ENCODE results near the gene SLC35A3. TPM values are rescaled to one million over a fixed set of nuclear protein-coding genes. Genes with fewer than 3 reads are reported as not detected.
A peak's percentile ranks its signal among the peaks of the same experiment; 100 is the strongest.

SLC35A3 gene
- total RNA-seq, 1 experiment from 2014 or later = 21.6 TPM

DNA sequence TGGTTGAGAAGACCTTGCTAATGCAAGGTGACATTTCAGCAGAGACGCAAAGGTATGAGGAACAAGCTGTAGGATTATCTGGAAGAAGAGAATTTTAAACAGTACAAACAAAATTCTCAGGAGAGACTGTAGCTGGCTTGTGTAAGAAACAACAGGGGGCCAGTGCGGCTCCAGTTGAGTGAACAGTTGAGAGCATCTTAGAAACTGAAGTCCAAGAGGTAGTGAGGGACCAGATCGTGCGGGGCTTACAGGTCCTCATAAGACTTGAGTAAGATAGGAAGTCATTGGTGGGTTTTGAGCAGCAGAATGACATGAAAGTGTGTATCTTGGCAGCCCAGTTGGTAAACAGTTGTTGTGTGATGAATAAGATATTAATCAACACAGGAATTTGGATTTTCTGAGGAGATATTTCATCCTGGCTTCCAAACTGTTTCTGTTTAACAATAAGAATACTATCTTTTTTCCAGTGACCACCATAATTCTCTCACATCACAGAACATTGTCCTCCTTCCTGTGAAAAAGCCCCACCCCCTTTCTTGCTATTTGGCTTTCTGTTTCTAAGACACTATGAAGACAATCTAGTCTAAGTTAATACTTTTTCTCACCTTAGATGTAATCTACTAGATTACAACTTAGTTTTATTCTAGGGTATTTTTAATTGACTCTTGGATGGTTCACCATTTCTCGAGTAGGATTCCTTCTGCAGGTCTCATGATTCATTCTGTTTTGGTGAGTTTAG, 100.6 kb downstream of the SLC35A3 start:
- Histone ChIP-seq H3K36me3 (ENCODE audit: control insufficient read depth in 1 of 2, insufficient read depth in 2 of 2, low read length in 2 of 2) (peaks cover 19 to 24% of the 10 kb centered on the region in 2 experiments; a peak in 3 of 4 replicates), H3K27me3 (ENCODE audit: insufficient read depth, low read length) (no peaks in the 10 kb centered on the region), H3K9me3 (ENCODE audit: control insufficient read depth in 1 of 2, insufficient read depth in 1 of 2, low read depth in 1 of 2, low read length in 2 of 2) (no peaks in the 10 kb centered on the region), H3K4me3 (replicated peaks in 1 of 2; ENCODE audit: low read depth in 1 of 2, low read length in 2 of 2) (no peak overlapping the region), H3K79me2 (ENCODE audit: insufficient read depth, low read length) (peaks cover 14% of the 10 kb centered on the region), H2AFZ (ENCODE audit: low read depth, low read length, poor library complexity, severe bottlenecking) (no peak overlapping the region), H4K20me1 (ENCODE audit: insufficient read depth) (no peaks in the 10 kb centered on the region), H3K9ac (ENCODE audit: low read length) (no peak overlapping the region), H3K4me2 (ENCODE audit: low read length) (no peak overlapping the region), H3K9me2 (ENCODE audit: insufficient read depth) (no peaks in the 10 kb centered on the region), H3K4me1 (ENCODE audit: control insufficient read depth in 1 of 2, insufficient read depth in 2 of 2, low read length in 2 of 2) (peaks cover 0 to 2% of the 10 kb centered on the region in 2 experiments; a peak in 1 of 4 replicates), H3K27ac (ENCODE audit: low read depth, low read length) (no peak overlapping the region)
- ChIA-PET RAD21 (ENCODE audit: low non-redundant PET in 1 of 2, low total read pairs in 2 of 2, uncharacterized antibody in 2 of 2, unreplicated experiment in 2 of 2) (no interaction called here), POLR2A (no interaction called here), CTCF (no interaction called here)
- DNase-seq (ENCODE audit: low read depth, low spot score) (no peak), ATAC-seq (no peak)
- intact Hi-C loops (cut with micrococcal nuclease) = no loop called here
- TSS peak; percentile 10 for BruUV-seq (replicated peaks)
- TF ChIP-seq POLR2A (IDR thresholded peaks at IDR 0.05; ENCODE audit: borderline replicate concordance, extremely low read depth, insufficient read depth, insufficient read length) (no peak), ELF1 (IDR thresholded peaks at IDR 0.05; ENCODE audit: borderline replicate concordance, low read depth) (no peak), RAD21 (IDR thresholded peaks at IDR 0.05; ENCODE audit: low read depth) (no peak), TCF7L2 (IDR thresholded peaks at IDR 0.05; ENCODE audit: borderline replicate concordance, extremely low read depth, insufficient read depth, insufficient read length) (no peak), POLR2AphosphoS5 (IDR thresholded peaks at IDR 0.05; ENCODE audit: low read depth, low read length) (no peak), SP1 (IDR thresholded peaks at IDR 0.05; ENCODE audit: low read depth) (no peak), SIN3A (IDR thresholded peaks at IDR 0.05; ENCODE audit: low read depth) (no peak), EZH2 (IDR thresholded peaks at IDR 0.05) (no peak), SRF (IDR thresholded peaks at IDR 0.05; ENCODE audit: low read depth) (no peak), YY1 (IDR thresholded peaks at IDR 0.05; ENCODE audit: extremely low read depth, insufficient replicate concordance, low read depth, low read length) (no peak), EZH2phosphoT487 (IDR thresholded peaks at IDR 0.05; ENCODE audit: borderline replicate concordance) (no peak), EGR1 (IDR thresholded peaks at IDR 0.05; ENCODE audit: low read depth) (no peak), CBX3 (IDR thresholded peaks at IDR 0.05; ENCODE audit: low read depth) (no peak), CEBPB (IDR thresholded peaks at IDR 0.05; ENCODE audit: low read depth) (no peak), ZFX (IDR thresholded peaks at IDR 0.05) (no peak), ZNF274 (IDR thresholded peaks at IDR 0.05; ENCODE audit: low read depth, low read length) (no peak)
- TF ChIP-seq, protein P1, sequence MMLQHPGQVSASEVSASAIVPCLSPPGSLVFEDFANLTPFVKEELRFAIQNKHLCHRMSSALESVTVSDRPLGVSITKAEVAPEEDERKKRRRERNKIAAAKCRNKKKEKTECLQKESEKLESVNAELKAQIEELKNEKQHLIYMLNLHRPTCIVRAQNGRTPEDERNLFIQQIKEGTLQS (IDR thresholded peaks at IDR 0.05) = no peak
- TF ChIP-seq, protein P2, sequence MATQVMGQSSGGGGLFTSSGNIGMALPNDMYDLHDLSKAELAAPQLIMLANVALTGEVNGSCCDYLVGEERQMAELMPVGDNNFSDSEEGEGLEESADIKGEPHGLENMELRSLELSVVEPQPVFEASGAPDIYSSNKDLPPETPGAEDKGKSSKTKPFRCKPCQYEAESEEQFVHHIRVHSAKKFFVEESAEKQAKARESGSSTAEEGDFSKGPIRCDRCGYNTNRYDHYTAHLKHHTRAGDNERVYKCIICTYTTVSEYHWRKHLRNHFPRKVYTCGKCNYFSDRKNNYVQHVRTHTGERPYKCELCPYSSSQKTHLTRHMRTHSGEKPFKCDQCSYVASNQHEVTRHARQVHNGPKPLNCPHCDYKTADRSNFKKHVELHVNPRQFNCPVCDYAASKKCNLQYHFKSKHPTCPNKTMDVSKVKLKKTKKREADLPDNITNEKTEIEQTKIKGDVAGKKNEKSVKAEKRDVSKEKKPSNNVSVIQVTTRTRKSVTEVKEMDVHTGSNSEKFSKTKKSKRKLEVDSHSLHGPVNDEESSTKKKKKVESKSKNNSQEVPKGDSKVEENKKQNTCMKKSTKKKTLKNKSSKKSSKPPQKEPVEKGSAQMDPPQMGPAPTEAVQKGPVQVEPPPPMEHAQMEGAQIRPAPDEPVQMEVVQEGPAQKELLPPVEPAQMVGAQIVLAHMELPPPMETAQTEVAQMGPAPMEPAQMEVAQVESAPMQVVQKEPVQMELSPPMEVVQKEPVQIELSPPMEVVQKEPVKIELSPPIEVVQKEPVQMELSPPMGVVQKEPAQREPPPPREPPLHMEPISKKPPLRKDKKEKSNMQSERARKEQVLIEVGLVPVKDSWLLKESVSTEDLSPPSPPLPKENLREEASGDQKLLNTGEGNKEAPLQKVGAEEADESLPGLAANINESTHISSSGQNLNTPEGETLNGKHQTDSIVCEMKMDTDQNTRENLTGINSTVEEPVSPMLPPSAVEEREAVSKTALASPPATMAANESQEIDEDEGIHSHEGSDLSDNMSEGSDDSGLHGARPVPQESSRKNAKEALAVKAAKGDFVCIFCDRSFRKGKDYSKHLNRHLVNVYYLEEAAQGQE (IDR thresholded peaks at IDR 0.05; ENCODE audit: low read depth) = no peak
- TF ChIP-seq, protein P3, sequence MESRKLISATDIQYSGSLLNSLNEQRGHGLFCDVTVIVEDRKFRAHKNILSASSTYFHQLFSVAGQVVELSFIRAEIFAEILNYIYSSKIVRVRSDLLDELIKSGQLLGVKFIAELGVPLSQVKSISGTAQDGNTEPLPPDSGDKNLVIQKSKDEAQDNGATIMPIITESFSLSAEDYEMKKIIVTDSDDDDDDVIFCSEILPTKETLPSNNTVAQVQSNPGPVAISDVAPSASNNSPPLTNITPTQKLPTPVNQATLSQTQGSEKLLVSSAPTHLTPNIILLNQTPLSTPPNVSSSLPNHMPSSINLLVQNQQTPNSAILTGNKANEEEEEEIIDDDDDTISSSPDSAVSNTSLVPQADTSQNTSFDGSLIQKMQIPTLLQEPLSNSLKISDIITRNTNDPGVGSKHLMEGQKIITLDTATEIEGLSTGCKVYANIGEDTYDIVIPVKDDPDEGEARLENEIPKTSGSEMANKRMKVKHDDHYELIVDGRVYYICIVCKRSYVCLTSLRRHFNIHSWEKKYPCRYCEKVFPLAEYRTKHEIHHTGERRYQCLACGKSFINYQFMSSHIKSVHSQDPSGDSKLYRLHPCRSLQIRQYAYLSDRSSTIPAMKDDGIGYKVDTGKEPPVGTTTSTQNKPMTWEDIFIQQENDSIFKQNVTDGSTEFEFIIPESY (IDR thresholded peaks at IDR 0.05; ENCODE audit: extremely low read depth, insufficient replicate concordance, low read length) = no peak
- TF ChIP-seq, protein P4, sequence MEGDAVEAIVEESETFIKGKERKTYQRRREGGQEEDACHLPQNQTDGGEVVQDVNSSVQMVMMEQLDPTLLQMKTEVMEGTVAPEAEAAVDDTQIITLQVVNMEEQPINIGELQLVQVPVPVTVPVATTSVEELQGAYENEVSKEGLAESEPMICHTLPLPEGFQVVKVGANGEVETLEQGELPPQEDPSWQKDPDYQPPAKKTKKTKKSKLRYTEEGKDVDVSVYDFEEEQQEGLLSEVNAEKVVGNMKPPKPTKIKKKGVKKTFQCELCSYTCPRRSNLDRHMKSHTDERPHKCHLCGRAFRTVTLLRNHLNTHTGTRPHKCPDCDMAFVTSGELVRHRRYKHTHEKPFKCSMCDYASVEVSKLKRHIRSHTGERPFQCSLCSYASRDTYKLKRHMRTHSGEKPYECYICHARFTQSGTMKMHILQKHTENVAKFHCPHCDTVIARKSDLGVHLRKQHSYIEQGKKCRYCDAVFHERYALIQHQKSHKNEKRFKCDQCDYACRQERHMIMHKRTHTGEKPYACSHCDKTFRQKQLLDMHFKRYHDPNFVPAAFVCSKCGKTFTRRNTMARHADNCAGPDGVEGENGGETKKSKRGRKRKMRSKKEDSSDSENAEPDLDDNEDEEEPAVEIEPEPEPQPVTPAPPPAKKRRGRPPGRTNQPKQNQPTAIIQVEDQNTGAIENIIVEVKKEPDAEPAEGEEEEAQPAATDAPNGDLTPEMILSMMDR (IDR thresholded peaks at IDR 0.05 in 2 of 3, conservative IDR thresholded peaks at IDR 0.05 in 1 of 3; ENCODE audit: borderline replicate concordance in 1 of 3, insufficient read depth in 1 of 3, low read depth in 2 of 3, low read length in 2 of 3) = no peak
